ENCODE results near the gene ADAMTS20.

Gene ADAMTS20

DNA sequence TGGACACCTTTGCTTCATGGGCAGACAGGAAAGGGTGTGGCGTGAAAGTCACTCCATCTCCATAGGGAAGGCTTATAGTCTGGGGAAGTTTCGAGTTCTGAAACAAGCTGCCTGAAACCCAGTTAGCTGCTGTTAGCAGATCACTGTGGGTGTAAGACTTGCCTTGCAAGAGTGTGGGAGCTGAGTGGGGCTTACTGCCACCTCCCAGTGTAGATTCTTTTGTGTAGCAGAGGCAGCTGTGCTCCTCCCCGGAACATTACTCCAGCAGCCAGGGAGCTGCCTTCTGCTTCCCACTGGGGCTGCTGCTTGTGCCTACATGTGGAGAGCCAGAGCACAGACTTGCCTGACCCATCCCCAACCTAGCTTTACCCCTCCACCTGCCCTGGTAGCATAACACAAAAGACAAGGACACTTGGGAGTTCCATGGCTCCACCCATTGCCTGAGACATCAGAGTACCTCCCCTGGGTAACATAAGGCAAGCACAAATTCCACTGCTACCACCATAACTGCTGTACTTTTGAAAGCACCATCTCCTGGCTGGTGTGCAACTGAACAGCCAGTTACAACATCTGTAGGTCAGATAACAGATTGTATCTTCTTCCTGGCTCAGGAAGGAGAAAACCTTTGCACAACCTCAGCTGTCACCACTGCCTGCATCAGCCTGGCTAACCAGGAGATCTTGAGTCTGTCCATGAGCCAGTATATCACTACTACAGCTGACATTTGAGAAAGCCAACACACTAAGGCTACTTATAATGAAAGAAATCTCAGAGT is 69.5 kb downstream of the ADAMTS20 start:
- no peak for DNase-seq

DNA sequence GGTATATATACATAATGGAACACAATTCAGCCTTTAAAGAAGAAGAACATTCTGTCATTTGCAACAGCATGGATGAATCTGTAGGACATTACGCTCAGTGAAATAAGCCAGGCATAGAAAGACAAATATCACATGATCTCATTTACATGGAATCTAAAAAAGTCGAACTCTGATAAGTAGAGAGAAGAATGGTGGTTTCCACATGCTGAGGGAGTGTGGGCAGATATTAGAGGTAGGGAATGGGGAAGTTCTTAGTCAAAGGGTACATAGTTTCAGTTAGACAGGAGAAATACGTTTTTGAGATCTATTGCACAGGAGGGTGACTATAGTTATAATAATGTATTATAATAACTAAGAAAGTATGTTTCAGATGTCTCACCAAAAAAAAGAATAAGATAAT is 71.4 kb downstream of the ADAMTS20 start:
- no peak for DNase-seq

DNA sequence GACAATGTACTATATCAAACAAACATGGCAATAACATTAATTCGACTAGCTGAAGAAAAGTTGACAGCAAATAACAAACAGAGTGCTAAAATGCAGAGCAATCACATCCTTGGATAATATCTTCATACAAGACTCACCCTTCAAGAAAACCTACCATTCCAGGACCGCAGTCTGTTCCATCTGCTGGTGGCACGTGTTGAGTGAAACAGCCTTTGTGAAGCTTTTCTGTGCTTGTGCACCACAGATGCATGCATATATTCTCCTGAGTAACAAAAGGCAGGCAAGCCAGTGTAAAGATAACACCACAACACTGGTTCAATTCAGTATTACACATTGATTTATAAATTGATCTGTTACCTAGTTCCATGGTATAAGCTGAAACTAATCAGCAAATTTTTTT is 89.3 kb downstream of the ADAMTS20 start:
- DNase-seq, result no peak

DNA sequence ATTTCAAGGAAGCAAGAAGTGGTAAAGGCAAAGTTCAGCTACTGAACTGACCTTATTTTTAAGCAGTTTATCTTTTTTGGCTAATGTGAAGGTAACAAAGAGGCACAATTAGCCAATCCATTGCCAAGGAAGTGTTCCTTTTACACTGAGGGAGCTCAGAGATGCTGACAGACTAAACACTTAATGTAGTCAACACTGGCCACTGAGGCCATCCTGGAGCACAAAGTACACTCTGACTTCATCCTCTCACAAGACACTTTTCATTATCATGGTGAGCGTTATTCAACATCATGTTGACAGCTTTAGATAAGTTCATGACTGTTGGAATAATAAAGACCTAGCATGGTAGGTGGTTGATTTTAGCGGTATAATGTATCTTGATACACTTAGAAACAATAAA is 89.9 kb downstream of the ADAMTS20 start:
- DNase-seq, result no peak

DNA sequence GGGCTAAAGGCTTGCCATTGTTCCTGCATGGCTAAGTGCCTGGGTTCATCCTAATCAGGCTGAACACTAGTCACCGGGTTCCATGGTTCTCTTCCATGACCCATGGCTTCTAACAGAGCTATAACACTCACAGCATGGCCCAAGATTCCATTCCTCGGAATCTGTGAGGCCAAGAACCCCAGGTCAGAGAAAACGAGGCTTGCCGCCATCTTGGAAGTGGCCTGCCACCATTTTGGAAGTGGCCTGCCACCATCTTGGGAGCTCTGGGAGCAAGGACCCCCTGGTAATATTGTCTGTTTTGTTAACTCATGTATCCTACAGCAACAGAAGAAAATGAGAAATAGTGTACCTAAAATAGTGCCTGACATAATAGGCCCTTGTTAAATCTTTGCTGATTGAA is 92.7 kb downstream of the ADAMTS20 start:
- no peak for DNase-seq

DNA sequence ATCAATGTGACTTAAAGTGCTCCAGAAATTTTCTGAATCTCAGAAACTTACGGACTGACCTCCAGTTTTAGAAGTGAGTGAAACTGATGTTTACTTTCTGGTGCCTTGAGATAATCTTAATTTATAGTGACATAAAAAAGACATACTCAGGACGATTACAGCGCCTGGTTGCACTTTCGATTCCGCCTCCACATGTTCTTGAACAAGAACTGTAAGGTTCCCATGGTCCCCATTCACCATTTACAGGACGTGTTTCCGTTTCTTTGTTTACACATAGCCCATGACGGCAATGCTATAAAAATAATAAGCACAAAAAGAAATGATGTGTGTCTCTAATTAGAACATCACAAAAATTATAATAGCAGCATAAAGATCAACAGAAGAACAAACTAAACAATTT is 98.2 kb downstream of the ADAMTS20 start:
- no peak for DNase-seq

DNA sequence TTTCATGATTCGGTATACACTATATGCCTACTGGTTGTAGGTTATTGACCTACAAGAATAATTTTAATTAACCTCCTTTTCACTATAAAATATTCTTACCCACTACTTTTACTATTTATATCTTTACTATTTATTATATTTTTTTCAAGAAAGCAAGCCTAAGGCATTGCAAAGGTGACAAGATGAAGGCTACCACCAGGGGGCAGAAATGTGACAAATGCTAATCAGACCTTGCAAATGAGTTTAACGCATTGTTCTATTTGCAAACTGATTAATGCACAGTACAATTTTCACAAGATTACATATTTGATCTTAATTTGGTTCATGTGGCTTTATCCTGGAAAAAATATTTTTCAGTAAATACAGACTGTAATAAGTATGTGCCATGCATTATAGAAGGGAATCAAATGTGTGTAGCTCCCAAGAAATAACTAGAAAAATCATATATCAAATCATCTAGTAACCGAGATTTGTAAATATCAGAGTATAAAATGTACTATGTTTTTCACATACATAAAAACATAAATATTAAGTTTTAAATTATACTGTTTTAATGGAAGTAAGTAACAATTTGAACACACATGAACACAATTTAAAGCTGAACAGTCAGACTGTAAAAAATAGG is 107.0 kb downstream of the ADAMTS20 start:
- peak; percentile 68 for DNase-seq

DNA sequence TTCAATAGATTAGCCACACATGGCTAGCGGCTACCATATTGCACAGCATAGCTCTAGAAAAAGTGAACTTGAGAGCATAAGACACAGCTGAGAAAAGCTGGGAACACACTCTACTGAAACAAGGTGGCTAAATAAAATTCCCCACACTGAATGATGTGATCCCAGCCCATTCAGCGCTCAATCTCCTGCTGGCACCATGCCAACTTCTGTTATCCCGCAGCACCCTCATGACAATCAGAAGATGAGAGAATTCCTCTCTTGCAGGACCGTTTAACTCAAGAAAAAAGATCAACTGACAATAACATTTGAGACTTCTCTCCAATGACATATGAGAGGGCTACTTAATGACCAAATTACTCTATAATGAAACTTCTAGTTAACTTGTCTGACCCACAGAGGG is 115.4 kb downstream of the ADAMTS20 start:
- no peak for DNase-seq

DNA sequence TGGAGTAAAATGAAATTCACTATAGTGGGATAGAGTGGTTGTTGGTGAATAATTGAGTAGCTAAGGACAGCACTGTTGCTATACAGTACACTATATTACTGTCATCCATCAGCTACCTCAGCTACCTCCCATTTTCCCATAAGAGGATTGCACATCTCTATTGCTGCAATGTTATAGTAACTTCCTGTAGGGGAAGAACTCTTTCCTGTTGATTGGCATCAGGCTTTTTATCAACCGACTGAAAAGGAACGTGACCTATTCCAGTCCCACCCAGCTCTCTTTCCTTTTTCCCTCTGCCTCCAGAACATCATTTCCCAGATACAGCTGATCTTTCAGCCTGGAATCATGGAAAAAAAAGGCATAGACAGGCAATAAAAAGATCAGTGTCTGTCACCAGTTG is 117.4 kb downstream of the ADAMTS20 start:
- DNase-seq, result no peak

DNA sequence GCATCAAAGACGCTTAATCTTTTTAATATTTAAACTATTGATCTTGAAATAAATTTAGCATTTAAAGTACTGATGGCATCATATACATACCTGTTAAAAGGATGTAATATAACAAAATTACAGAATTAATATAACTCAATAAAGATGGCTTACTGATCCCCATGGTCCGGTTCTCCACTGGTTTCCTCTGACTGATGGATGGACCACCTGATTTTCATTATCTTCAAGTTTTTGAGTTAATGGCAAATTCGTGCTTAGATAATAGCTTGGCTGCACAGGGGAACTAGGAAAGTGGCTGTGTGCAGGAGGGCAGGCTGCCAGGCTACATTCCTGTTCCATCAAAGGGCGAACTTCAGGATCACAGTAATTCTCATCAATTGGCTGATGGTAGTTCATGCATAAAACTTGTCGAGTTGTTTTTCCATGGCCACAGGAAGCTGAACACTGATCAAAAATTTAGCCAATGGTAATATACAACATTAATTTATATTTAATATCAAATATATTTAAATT is 123.9 kb downstream of the ADAMTS20 start:
- DNase-seq, result no peak

DNA sequence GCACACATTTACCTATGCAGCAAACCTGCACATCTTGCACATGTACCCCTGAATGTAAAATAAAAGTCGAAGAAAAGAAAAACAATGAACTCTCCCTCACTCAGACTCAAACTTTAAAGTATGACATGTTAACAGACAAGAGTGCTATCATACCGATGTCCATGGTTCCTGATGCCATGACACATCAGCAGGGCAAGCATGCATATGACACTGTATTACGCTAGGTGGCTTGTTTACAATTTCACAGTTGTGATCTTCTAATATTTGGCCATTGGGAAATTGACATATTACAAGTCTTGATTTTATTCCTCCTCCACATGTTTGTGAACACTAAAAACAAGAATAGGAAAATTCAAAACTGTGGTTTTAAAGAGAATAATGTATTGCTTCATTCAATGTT is 126.6 kb downstream of the ADAMTS20 start:
- DNase-seq, result no peak

DNA sequence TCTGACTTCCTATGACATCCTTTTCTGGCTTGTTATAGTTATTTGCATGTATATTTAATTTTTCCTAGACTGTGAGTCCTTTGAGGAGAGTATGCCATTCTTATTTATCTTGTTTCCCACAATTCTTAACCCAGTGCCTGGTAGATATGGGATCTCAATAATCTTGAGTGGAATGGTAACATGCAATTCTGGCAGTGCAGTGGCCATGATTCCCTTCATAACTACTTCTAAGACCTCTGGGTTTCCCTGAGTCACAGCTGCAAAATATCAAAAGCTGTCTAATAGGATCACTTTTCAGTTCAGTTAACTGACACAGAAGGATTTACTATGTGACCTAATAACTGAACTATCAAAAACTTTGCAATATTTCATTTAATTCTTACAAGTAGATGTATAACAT is 135.0 kb downstream of the ADAMTS20 start:
- no peak for DNase-seq

DNA sequence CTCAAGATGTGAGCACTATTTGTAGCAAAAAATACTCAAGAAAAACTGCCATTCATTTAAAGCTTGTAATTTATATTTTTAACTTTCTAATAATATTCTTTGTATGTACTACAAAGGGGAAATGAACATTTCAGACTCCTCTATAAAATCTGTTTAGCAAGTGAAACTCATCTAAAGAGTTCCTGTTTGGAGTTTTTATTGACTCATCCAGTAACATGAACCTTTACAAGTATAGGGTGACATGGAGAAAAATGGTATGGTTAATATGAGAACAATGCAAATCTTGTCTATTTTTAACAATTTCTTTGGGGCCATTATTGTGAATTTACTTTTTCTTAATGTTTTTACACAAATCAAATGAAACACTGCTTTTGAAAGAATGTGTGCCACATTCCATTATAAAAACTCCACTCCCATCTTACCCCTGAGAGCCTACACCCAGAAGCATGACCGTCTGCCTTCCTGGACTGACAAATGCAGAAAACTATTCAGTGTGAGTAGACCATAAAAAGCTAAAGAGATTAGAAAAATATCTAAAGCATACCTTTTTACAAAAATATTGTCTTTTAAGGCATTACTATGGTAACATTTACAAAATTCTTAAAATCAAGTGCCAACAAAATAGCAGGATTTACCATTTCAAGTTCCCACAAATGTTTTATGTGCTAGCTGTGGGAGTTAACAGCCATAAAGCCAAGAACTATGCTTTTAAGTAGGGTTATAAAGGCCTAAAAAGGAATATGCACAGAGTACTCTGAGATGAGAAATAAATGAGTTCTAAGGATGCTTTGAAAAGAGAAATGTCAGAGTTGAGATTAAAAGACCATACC is 144.0 kb downstream of the ADAMTS20 start:
- DNase-seq, result no peak

DNA sequence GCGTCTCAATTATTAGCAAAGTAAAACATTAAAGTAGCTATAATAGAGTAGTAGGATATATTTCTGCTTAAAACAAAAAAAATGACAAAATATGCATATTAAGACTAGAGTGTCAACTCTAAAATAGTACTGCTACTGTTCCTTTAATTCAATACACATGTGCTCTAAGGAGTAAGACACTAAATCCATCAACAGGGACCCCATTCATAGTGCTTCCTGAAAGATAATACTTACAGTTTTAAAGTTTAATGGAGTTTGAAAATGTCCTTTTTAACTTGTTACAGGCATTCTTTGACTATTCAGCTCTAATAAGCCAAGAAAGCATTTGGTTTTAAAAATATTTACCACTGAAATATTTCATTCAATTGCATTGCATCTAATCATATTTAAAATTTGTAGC is 145.2 kb downstream of the ADAMTS20 start:
- DNase-seq, result no peak

DNA sequence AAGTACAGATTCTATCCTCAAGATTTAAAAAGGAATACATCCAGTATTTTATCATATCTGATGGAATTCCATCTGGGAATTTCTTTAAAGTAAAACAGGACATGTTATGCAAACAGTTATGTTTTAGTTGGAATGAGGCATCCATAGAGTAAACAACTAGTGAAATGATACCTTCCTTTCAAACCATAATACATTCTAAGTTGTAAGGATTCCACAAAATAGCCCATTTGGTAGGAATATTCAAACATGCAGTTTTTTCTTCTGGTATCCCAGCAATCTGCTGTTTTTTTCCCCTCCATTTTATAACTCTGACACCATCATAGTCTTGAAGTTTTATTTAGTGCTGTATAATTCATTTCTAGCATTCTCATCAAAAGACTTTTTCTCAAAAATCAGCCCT is 149.6 kb downstream of the ADAMTS20 start:
- DNase-seq, result no peak

DNA sequence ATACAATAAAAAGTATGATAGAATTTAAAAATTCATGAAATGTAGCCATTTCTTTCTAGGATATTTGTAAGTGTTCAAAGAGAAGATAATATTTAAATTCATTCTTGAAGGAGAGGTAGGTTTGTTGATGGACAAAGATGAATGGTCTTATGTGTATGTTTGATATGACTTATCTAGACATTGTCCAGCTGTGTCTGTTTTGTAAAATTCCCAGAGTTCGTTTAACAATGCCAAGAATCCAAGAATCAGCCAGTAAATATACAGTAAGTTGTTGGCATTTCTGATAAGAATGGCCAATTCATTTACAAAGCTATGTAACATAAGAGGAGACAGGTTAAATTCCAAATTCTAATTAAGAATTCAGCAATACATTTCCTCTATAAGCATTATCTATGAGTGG is 150.9 kb downstream of the ADAMTS20 start:
- DNase-seq, result no peak

DNA sequence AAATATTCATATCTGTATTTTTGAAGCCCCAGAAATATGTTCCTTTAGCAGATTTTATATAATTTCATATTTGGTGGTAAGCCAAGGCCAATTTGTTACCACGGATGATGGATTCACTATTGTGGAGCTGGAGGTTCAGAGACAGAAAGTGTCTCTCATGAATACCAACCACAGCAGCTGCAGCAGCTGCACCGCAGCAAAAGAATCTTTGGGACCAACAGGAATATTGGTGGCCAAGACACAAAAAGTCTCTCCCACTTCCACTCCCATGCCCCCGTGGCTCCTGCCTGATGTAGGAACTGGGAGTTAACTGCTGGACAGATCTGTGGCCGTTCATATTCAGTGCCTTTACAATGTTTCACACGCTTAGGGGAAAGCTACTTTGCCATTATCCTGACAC is 155.3 kb downstream of the ADAMTS20 start:
- DNase-seq, result no peak

DNA sequence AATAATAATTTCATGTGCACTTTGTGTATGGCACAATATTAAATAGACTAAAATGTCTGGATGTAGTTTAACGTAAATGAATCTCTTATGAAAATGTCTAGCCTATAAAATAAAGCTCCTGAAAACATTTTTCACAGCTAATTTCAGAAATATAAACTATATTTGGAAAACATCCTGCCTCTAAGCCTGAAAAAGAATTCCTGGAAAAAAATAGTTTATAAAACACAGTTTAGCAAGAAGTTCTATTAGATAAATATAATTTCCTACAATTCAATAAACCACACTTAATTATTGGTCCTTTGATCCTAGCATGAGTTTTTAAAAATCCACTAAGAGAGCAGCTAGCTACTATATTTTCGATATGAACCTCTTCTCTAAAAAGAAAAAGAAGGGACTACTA is 159.9 kb downstream of the ADAMTS20 start:
- DNase-seq, result no peak

DNA sequence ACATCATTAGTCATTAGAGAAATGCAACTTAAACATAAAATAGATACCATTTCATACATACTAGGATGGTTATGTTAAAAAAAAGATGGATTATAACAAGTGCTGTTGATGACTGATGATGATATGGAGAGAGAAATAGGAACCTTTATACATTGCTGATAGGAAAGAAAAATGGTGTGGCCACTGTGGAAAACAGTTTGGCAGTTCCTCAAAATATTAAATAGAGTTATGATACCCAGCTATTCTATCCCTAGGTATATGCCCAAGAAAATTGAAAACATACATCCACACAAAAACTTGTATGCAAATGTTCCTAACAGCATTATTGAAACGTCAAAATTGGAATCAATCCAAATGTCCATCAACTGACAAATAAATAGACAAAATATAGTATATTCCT is 170.1 kb downstream of the ADAMTS20 start:
- DNase-seq, result no peak

DNA sequence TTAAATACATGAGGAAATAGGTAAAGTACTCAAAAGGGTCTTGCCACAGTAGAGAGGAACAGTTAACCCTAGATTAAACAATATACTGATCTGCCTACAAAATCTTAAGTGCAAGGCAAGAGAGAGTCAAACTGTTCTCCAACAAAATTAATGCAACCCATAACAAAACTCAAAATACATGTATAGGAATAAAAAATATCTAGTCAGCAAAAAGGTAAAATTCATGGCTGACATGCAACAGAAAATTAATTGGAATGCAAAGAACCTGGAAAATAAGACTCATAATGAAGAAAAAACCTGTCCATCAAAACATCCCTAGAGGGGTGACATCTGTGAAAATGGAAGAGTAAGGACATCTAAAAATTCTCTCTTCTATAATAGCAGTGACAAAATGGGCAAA is 173.6 kb downstream of the ADAMTS20 start:
- DNase-seq, result no peak

DNA sequence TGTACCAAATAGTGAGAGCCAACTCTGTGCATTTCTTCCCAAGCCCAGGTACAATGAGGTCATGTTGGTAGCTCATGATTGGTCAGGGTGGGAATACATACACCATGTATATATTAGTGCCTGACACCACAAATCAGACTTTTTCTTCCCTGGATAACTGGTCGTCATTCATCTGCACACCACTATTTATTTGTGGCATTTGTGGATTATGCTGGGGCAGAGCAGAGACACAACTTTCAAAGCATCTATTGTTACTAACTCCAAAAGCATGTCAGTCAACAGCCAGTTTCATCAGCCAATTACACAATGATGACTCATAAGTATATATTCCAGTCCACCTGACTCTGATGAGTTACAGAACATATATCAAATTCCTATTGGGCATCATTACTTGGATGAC is 181.7 kb downstream of the ADAMTS20 start:
- DNase-seq, result no peak

DNA sequence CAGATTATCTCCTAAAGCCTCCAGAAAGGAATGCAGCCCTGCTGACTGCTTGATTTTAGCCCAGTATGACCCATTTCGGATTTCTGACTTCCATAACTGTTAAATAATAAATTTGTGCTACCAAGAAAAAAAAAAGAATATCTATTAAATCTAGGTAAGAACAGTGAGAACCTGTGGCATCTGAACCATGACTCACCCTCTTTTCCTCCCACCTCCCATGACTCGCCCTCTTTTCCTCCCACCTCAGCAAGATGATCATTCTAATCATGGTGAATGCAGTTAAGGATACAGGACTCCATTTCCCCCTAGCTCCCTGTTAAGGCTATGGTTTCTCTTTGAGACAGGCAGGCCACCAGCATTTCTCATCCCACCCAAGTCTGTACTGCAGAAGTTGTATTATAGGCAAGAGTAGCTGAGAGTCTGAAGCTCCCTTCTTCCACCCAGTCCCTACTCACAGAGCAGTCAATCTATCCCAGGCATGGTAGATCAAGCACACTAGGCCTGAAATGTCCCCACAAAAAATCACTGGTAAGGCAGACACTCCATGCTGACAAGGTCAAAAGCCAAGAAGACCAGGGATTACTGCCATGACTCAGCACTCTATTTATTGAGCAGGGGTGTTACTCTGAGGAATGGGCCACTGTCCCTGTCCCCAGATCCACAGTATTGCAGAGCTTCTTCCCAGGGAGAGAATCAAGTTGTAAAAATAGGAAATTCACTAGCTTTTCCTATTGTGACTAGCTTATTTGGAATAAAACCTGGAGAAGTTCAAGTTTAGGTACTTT is 188.9 kb downstream of the ADAMTS20 start:
- no peak for DNase-seq
